Mesothelial cell of epicardium (in vitro differentiated cells): Measurements from ENCODE around the gene MRPL24. TPM values are rescaled to one million over a fixed set of nuclear protein-coding genes. Genes with fewer than 3 reads are reported as not detected.

Experiments
- DNase-seq, 2 experiments: peaks; one replicate each; pipeline ENCODE4 v3.0.0; 2021; ENCODE audit warnings: low spot score in 2 of 2; ENCODE audit not compliant: unreplicated experiment in 2 of 2
- H3K27ac Mint-ChIP-seq: 2 replicates; pipeline ENCODE4 v1.8.0; 2021; ENCODE audit warnings: mixed read lengths
- H3K27me3 Mint-ChIP-seq: 2 replicates; pipeline ENCODE4 v1.8.0; 2021; ENCODE audit warnings: low read depth, mixed read lengths
- H3K36me3 Mint-ChIP-seq: 2 replicates; pipeline ENCODE4 v1.8.0; 2021; ENCODE audit warnings: mixed read lengths
- H3K4me1 Mint-ChIP-seq: 2 replicates; pipeline ENCODE4 v1.8.0; 2021; ENCODE audit warnings: mixed read lengths
- H3K4me3 Mint-ChIP-seq: 2 replicates; pipeline ENCODE4 v1.8.0; 2021; ENCODE audit warnings: mild to moderate bottlenecking, moderate library complexity, mixed read lengths
- H3K9me3 Mint-ChIP-seq: 2 replicates; pipeline ENCODE4 v1.8.0; 2021; ENCODE audit warnings: mixed read lengths
- total RNA-seq: library from RNA; stranded (reverse); gene quantifications from 3 replicates; pipeline ENCODE4 v1.2.1, GENCODE V29; 2021
- TF ChIP-seq, protein P1 (sequence below): fragments of 200-600 bp; sonication (generic); IDR thresholded peaks from one replicate; pipeline ENCODE4 v1.5.0; 2021; ENCODE audit warnings: antibody characterized with exemption; ENCODE audit not compliant: unreplicated experiment

MRPL24 gene
- total RNA-seq, 1 donor from 2014 or later = 35.5 TPM

DNA sequence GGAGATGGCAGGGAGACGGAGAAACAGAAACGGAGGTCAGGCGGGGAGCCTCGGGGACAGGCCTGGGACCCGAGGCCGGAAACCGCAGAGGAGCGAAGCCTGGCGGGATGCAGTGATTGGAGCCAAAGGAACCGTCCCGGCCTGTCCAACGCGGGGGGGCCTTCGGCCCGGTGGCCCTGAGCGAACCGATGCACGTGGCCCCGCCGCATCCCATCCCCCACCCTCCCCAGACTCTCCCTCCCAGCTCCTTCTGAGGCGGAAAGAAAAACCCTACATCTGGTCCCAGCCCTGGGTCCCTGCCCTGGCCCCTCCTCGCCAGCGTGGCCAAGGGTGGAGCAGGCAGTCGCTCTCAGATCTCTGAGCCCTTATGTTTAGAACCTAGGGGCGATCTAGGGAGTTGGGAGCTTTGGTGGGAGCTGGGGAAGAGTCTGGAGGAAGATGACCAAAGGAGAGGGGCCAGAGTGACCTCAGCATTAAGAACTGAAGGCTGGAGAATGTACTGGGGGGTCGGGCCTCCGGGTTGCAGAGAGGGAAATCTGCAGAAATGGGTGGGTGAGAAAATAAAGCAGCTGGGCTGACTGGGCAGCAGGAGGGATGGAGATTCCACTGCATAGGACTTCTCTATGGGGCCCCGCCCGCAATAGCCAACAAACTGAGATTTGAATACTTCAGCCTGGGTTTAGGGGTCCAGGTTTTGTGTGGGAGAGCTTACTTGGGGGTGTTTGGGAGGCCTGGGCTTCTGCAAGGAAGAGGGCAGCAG lies 34.1 kb downstream of the MRPL24 start:
- peak overlapping the region; percentile 84 for H3K4me3 Mint-ChIP-seq
- H3K4me1 Mint-ChIP-seq = peaks cover 87% of the 10 kb centered on the region
- no peaks in the 10 kb centered on the region for H3K9me3 Mint-ChIP-seq
- peak overlapping the region; percentile 96 for H3K27ac Mint-ChIP-seq
- H3K36me3 Mint-ChIP-seq = peaks cover 2% of the 10 kb centered on the region
- DNase-seq = peak; percentile 43 to 69
- TF ChIP-seq, protein P1, sequence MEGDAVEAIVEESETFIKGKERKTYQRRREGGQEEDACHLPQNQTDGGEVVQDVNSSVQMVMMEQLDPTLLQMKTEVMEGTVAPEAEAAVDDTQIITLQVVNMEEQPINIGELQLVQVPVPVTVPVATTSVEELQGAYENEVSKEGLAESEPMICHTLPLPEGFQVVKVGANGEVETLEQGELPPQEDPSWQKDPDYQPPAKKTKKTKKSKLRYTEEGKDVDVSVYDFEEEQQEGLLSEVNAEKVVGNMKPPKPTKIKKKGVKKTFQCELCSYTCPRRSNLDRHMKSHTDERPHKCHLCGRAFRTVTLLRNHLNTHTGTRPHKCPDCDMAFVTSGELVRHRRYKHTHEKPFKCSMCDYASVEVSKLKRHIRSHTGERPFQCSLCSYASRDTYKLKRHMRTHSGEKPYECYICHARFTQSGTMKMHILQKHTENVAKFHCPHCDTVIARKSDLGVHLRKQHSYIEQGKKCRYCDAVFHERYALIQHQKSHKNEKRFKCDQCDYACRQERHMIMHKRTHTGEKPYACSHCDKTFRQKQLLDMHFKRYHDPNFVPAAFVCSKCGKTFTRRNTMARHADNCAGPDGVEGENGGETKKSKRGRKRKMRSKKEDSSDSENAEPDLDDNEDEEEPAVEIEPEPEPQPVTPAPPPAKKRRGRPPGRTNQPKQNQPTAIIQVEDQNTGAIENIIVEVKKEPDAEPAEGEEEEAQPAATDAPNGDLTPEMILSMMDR = no peak
- no peaks in the 10 kb centered on the region for H3K27me3 Mint-ChIP-seq

DNA sequence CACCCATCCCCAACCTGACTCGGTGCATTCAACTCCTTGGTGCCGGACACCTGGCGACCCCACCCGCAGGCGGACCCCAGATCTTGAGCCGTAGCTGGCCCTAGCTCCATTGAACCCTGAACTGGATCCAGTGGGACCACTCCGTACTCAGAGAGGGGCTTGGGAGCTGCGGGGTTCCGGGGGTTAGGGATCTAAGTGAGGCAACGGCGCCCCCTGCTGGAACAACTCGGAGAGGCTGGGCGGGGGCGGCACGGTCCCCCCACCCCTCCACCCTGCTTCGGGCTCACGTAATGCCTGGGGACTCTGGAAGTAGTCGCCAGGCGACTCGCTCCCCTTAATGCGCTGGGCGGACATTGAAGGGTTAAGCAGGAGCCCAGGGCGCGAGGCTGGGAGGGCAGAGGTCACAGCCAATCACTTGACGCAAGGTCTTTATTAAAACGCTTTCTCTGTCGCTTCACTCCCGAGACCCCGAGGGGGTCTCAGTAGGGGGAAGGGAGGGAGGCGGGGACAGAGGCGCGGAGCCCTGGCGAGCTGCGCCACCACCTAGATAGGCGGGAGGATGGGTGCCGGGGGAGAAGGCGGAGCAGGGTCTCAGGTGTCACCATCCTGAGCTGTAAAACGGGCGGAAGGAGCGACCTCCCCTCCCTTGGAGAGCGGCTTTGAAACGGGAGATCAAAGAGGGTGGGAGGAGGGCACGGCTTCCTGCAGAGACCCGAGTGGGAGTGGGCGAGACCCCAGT lies 34.8 kb downstream of the MRPL24 start:
- H3K27ac Mint-ChIP-seq = peak overlapping the region; percentile 96
- no peaks in the 10 kb centered on the region for H3K27me3 Mint-ChIP-seq
- H3K36me3 Mint-ChIP-seq = peaks cover 2% of the 10 kb centered on the region
- no peaks in the 10 kb centered on the region for H3K9me3 Mint-ChIP-seq
- H3K4me3 Mint-ChIP-seq = peak overlapping the region; percentile 84
- peaks cover 86% of the 10 kb centered on the region for H3K4me1 Mint-ChIP-seq
- TF ChIP-seq, protein P1 = peak; percentile 93
- DNase-seq = peak; percentile 81 to 94

DNA sequence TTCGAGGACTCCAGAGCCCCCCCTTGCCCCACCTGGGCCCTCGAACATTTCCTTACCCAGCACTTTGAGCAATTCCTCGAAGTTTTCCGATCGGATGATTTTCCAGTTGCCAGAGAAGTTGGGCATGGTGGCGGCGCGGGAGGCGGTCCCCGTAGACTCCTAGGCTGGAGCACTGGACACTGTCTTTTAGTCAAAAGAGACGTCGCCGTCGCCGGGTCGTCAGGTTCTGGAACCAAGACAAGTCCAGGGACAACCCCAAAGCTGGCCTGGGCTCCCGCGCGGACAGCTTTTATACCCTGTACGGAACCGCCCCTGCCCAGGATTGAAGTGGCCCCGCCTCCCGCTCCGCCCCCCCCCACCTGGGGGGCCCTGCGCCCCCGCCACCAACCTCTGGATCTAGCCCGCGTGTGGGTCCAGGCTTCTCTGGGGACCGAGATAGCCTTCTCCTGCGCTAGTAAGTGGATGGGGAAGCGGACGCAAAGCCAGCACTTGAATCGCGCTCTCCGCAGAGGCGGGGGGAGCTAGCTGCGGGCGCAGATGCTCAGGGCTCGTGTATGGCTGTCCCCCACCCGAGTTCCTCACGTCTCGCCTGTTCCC lies 35.5 kb downstream of the MRPL24 start, which contains the start of gene CRABP2:
CRABP2 (minus strand) TSS at position 263 of the 597 bp plus-strand sequence; CDS start at position 126, 137 bp downstream.
- TF ChIP-seq, protein P1 = no peak
- Mint-ChIP-seq H3K36me3 (peaks cover 2% of the 10 kb centered on the region), H3K9me3 (no peaks in the 10 kb centered on the region), H3K4me1 (peaks cover 83% of the 10 kb centered on the region), H3K27ac (peak within 1 kb of the TSS; percentile 96), H3K27me3 (no peaks in the 10 kb centered on the region), H3K4me3 (peak within 1 kb of the TSS; percentile 84)
- peak; percentile 51 to 64 for DNase-seq

DNA sequence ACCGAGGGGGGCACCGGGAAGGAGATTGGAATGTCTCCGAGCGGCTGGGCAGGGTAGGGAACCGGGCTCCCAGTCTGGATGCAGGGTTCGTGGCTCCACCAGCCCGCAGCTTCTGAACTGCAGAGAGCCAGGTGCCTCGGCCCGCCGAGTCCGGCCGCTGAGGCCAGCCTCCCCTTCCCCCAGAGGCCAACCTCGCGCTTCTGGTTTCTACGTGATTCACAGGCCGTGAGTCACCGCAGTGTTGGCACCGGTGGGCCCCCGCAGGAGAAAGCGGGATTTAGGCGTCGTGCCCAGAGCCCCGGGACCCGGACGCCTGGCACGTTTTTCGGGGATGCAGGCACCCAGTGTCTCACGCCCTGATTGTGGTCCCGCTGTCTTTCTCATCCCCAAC lies 36.0 kb downstream of the MRPL24 start:
- no peaks in the 10 kb centered on the region for H3K27me3 Mint-ChIP-seq
- no peak for DNase-seq
- peaks cover 80% of the 10 kb centered on the region for H3K4me1 Mint-ChIP-seq
- H3K9me3 Mint-ChIP-seq = no peaks in the 10 kb centered on the region
- peak overlapping the region; percentile 79 for H3K27ac Mint-ChIP-seq
- TF ChIP-seq, protein P1 = no peak
- peaks cover 3% of the 10 kb centered on the region for H3K36me3 Mint-ChIP-seq
- H3K4me3 Mint-ChIP-seq = peak overlapping the region; percentile 84

DNA sequence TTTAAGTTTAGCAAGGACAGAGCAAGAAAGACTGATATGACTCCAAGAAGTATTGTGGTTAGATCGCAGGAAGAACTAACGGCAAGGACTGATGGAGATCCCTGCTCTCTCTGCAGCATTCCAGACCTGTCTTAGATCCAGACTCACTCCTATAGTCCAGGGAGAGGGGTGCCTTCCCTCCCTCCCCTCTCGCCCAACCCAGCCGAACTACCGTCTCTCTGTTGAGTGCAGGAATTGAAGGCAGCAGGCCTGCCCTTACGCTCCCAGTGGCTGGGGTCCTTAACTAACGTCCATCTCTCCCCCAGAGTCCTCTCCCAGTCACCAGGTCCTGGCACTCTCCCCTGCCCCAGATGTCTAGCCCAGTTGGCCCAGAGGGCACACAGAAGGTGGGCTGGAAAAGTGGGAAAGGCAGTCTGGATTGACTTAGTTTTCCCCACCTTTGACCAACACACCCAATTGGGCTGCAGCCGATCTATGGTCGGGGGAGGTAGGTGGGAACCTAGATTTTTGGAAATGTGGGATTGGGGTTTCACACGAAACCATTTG lies 36.6 kb downstream of the MRPL24 start:
- Mint-ChIP-seq H3K27ac (peak overlapping the region; percentile 79), H3K36me3 (peaks cover 7% of the 10 kb centered on the region), H3K4me1 (peaks cover 77% of the 10 kb centered on the region), H3K27me3 (no peaks in the 10 kb centered on the region), H3K4me3 (peak overlapping the region; percentile 84), H3K9me3 (no peaks in the 10 kb centered on the region)
- DNase-seq = no peak
- TF ChIP-seq, protein P1 = no peak
